Left colon (tissue), 2 donors: ENCODE measurements around the gene HLA-DOB. TPM values are rescaled to one million over a fixed set of nuclear protein-coding genes. Genes with fewer than 3 reads are reported as not detected.

Source experiments
- ATAC-seq: fragments of 200-7000 bp; cut with Tn5 transposase; one replicate; pipeline ENCODE4 v1.9.1; 2020; ENCODE audit warnings: mild to moderate bottlenecking, moderate library complexity
- DNase-seq, 2 donors: peaks; one replicate each; pipeline ENCODE4 v3.0.0-alpha.2; 2020
- intact Hi-C, 2 donors: fragments of 100-400 bp; cut with DNase I in 1 of 2; cut with micrococcal nuclease in 1 of 2; formaldehyde crosslinking; loops; one replicate each; pipeline versions ENCODE4 v1.11.2 to v1.14.0; 2022; cut with DNase I, micrococcal nuclease
- long read RNA-seq: library from polyadenylated mRNA; unstranded; transcript quantifications from one replicate; pipeline ENCODE4 v2.0.0, GENCODE V29; 2021
- total RNA-seq, 2 donors: library from RNA; stranded (reverse); fragmentation: NEBNext Ultra II Directional; extraction: Animal tissue kit (Norgen Biotek cat#: 25700); gene quantifications; one replicate each; pipeline ENCODE4 v1.2.1, GENCODE V29; 2021
- donor health status: DM: no; HTN: no; CAD: no.
- donor health status: DM: yes; HTN: yes; CAD: no.

HLA-DOB gene
- total RNA-seq: 1 to 10 TPM in 1 of 2 donors, under 1 TPM in 1; 0.64 to 1.7 TPM
- long read RNA-seq, partial matches to known transcripts: 0 of 1 reads
- long read RNA-seq, other reads (novel, unspliced or antisense): 0 of 1 reads

DNA sequence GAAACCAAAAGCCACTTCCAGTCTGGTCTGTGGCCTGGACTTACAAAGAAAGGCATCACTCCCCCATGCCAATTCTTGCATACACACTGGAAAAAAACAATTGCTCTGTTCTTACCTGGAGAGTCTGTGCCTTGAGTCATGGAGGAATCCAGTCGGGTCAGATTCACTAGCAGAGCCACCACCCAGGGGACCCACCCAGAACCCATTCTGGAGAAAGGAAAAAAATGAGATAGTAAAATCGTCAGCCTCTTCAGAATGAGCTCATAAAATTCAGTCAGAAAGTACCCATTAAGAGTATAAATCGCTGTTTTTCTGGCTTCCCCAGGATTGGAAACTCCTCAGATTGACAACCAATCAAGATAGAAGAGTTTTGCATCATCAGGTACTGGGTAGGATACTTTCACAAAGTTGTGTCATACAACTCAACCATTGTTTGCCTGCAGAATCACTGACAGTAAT lies at the start of gene HLA-DOB:
Gene HLA-DOB, minus strand, starts transcription at position 257 of the 459 bp plus-strand sequence. Its CDS starts 51 bp downstream, at position 206.
- intact Hi-C loops: no loop called here
- ATAC-seq (peak; percentile 93), DNase-seq (no peak)

DNA sequence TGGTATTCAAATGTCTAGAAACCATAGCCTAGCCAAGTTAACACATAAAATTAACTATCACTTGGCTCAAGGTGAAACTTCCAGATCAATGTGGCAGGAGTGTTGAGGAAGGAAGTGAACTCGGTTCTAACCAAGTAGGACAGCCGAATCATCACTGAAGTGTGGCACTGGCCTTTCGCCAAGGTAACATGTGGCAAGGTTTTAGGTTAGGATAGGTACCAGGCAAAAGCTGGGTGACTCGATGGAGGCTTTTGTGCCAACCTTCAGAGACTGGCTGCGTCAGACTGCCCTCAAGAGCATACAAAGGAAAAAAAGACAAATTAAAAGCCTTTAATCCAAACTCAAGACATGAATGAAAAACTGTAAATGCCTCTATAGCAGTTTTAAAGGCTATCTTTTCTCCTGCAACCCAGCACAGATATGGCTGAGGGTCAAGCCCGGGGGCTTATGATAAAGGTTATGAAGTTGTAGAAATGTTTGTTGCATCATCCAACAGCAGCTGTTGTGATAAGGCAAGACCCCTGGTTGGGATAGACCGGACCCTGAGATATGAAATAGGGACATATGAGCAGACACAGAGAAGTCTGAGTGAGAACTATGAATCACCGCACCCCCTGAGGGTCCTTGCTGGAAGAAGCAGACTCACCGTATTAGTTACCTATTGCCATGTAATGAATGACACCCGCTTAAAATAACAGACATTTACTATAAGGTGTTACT lies 49.1 kb upstream of the HLA-DOB start:
- DNase-seq (no peak), ATAC-seq (no peak)
- intact Hi-C loops: loop anchor here in 1 of 2 donors (5.0 kb wide), 1 partner anchor 34 kb away; no protein-coding TSS in a partner anchor

DNA sequence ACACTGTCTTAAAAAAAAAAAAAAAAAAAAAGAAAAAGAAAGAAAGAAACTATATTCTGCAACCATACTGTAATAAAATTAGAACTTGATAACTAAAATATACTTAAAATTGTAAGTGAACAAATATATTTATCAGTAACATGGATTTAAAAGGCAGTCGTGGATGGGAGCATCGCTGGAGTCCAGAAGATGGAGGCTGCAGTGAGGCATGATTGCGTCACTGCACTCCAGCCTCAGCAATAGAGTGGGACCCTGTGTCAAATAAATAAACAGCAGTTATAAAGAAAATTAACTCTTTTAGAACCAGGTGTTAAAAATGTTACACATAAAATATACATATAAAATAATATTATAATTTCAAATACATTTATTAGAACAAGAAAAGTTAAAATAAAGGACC lies 45.9 kb upstream of the HLA-DOB start:
- DNase-seq: no peak
- intact Hi-C loops: no loop called here
- no peak for ATAC-seq

DNA sequence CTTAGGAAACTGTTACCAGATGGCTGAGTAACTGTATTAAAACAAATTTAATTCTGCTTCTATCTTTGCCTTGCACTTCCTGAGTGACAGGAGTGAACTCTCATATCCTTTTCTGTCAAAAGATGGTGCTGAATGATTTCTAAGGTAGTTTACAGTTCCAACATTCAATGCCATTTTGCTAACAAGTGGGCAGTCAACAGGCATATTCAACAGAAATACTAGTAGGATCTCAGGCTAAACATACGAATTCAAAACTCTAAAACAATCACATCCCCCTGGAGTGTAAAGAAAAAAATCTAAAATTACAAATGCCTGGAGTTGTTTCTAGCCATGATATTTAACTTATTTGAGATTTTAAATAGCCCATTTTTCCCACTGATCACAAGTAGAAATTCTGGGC lies 43.9 kb upstream of the HLA-DOB start:
- ATAC-seq (no peak), DNase-seq (no peak)
- intact Hi-C loops: no loop called here

DNA sequence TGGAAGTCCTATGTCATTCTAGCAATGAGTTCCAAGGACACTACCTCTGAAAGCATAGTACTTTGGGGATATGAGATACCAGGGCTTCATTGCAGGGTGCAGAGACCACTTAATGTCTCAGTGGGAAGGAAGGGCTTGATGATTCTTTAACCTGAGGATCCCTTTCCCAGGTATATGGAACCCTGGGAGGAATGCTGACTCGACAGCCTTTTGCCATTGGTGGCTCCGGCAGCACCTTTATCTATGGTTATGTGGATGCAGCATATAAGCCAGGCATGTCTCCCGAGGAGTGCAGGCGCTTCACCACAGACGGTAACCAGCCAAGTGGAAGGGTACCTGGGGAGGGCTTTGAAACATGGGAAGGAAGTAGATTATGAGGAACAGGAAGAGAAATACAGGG lies 41.4 kb upstream of the HLA-DOB start:
- DNase-seq (no peak), ATAC-seq (no peak)
- intact Hi-C loops: no loop called here

DNA sequence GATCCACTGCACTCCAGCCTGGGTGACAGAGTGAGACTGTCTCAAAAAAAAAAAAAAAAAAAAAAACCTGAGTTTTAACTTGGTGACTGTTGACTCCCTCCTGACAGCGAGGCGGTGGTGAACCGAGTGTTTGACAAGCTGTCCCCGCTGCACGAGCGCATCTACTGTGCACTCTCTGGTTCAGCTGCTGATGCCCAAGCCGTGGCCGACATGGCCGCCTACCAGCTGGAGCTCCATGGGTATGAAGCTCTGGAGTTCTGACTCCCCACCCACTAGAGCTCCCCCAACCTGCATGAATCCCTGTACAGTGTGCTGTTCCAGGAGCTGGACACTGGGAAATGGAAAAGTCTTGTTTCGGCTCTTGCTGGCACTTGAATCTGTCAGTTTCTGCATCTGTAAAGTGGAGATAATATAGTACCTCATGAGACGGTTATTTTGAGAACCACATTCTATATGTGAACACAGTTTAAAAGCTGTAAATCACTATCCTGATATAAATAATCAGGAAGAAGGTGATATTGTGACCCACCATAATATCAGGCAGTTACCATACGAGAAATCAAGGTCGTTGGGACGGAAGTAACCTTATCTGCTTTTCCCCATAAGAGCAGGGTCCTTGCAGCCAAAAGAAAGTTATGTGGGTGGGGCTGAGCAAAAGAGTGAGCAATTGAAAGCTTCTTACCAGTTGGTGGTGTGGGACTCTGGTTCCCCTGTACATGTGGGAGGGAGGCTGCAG lies 40.5 kb upstream of the HLA-DOB start:
- intact Hi-C loops: no loop called here

DNA sequence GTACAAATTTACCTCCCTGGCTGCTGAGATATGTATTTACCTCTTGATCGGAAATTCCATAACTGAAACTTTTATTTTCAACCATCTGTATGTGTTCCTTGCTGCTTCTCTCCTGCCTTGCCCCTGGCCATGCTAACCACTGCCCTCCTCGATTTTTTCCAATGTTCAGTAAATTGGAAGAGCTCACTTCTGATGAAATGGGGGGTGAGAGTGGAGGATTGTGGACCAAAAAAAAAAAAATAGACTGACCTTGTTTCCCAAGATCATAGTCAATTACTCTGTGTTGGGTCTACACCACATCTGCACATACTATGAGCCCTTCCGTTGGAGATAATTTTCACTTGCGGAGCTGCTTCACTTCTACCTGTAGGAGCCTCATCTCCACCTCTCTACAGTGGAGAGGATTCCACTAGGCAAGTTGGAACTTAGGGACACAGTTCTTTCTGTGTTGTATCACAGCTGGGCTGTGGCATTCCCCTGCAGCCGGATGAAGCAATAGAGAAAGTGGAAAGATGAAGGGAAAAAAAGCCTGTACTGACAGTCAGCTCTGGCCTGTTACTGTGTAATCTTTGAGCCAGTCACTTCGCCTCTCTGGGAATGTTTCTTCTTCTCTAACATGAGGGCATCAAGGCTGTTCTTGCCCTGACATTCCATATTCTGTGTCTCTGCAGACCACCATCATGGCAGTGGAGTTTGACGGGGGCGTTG lies 38.8 kb upstream of the HLA-DOB start:
- no peak for ATAC-seq
- DNase-seq: no peak
- intact Hi-C loops: no loop called here

More for the DNA sequence above, 40.5 kb upstream of the HLA-DOB start:
- ATAC-seq (no peak), DNase-seq (no peak)

DNA sequence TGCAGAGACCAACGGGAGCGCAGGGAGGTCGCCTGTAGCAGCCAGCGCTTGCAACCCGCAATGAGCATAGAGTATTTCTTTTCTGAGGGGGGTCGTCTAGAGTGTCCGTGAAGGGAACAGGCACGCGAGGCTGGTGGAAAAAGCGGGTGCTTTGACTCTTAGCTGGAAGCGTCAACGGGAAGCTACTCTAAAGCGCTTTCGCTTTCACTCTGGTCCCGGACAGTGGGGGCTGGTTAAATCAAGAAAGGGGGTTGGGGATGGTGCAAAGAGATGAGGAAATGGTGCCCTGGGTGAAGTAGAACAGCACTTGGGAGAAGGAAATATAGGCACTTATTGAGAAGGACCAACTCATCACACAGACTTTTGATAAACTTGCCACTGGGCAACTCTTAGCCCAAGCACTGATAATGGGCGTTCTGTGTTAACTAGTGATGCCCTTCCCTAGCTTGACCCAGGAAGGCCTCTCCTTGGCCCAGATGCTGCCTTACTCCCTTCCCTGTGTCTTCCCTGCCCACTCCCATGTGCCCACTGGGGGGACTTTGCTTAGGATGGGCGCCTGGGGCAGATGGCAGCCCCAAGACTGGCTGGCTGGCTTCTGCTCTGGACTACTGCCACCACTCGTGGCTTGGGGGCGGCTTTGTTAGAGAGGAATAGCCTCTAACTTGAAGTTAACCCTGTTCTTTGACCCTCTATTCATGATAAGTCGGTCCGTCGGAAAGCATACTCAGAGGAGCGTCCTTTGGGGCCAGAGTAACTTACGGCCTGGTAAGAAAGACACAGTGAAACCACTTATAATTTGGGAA lies 37.8 kb upstream of the HLA-DOB start:
- ATAC-seq (peak; percentile 35), DNase-seq (peak; percentile 64 to 75)
- intact Hi-C loops: no loop called here

DNA sequence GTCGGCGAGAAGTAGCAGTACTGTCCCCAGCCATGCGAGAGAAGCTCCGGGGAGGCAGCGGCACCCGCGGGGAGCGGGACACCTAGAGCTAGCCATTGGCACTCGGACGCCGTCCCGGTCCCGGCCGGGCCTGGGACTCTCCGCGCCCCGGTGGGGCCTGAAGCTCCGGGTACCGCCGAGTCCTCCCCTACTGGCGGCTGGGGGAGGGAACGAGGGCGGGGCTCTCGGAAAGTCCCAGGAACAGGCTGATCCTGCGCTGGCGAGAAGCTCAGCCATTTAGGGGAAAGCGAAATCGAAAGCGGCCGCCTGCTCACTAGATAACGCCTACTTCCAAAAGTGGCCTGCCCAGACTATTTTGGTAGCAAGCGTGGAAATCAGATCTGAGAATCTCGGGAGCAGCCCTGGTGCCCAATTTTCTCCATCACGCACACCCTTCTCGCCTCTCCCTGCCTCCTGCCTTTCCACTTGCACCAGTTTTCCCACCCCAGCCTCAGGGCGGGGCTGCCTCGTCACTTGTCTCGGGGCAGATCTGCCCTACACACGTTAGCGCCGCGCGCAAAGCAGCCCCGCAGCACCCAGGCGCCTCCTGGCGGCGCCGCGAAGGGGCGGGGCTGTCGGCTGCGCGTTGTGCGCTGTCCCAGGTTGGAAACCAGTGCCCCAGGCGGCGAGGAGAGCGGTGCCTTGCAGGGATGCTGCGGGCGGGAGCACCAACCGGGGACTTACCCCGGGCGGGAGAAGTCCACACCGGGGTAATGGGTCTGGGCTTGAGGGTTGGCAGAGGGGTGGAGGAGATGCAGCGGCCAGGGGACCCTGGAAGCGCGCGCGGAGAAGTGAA lies 37.0 kb upstream of the HLA-DOB start, which contains the start of the genes PSMB9 and TAP1:
Gene PSMB9, plus strand, starts transcription at position 652 of the 835 bp plus-strand sequence. Its CDS starts 38 bp downstream, at position 690.
Gene TAP1, minus strand, starts transcription at position 164 of the 835 bp plus-strand sequence. Its CDS starts 68 bp downstream, at position 96.
- ATAC-seq (peak; percentile 88), DNase-seq (peak; percentile 97 to 98)
- intact Hi-C loops: no loop called here

DNA sequence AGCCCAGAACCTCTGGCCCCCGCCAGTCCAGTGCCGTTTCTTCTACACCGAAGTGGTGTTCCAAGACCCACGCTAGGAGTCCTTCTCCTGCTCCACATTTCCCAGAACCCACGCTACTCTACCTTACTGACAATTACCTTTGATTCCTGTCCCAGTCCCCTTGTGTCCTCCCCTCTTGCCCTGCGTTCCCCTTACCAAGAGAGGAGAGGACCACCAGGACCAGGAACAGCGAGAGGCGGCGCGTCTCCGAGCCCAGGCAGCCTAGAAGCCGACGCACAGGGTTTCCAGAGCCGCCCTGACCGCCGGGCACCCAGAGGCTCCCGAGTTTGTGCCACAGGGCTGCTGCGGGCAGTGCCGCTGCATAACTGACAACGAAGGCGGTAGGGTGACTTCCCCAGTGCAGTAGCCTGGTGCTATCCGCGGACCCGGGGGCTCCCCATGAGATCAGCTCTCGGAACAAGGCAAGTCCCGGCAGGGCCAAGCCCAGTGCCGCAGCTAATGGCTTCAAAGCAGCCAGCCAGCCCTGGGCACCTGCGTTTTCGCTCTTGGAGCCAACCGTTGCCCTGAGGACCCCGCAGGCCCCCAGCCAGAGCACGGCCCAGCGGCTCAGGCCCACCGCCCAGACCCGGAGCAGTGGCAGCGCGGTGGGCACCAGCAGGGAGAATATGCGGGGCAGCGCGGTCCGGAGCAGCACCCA lies 36.2 kb upstream of the HLA-DOB start:
- peak; percentile 49 to 67 for DNase-seq
- intact Hi-C loops: no loop called here
- ATAC-seq: peak; percentile 51

DNA sequence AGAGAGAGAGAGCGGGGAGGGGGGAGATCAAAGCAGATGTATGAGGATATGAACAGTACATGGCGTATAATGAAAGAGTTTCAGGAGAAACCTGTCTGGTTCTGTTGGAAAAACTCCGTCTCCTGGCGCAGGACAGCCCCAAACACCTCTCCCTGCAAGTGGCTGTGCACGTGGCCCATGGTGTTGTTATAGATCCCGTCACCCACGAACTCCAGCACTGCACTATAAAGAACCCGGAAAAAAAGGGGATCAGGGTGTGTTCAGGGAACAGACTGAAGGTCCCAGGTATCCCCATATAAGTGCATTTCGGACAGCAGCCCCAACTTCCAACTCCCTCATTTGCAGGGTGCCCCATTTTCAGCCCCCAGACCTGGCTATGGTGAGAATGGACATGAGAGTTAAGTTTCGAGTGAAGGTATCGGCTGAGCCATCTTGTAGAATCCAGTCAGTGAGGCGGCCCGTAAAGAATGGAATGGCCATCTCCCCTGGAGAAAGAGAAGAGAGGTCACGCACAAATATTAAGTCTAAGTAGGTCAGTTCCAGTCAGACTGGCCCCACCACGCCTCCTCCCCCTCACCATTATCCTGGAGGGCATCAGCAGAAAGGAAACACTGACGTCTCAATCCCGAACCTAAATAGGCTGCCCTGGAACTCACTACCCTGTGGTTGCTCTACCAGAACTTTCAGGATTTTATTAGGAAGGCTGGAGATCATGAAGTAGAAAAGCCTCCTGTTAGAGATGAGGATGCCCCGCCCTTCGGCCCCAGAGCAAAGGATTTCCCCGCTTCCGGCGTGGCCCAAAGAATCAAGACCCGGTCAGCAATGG lies 35.4 kb upstream of the HLA-DOB start:
- ATAC-seq: no peak
- peak; percentile 62 to 64 for DNase-seq
- intact Hi-C loops: no loop called here

DNA sequence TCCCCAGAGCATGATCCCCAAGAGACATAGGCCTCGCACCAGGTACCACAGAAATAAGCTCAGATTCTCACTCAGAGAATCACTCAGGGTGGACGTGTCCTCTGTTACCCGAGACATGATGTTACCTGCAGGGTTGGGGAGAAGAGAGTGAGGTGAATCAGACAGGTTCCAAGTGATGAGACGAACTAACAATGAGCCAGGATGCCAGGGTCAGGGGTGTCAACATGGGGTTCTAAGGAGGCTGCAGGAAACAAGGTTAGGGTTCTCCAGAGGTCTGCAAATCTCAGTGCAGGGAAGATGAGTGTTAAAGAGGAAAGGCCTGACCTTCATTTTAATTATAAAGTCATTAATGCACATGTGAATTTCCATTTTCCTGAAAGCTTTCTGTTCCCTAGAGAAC lies 34.2 kb upstream of the HLA-DOB start:
- intact Hi-C loops: no loop called here
- no peak for DNase-seq
- ATAC-seq: no peak

DNA sequence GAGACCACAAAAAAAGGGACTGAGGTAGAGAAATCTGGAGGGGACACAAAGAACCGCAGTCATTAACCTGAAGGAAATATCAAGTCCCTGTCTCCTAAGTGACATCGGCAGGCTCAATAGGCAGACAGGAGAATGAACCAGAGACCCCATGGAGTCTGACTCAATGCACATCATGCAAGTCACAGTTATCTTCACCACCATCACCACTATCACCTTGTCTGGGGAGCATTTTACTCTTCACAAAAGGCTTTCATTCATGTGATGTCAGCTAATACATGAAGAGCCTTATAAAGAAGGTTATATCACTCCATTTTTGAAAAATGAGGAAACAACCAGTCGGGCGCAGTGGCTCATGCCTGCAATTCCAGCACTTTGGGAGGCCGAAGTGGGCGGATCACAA lies 32.3 kb upstream of the HLA-DOB start:
- ATAC-seq: no peak
- no peak for DNase-seq
- intact Hi-C loops: no loop called here

DNA sequence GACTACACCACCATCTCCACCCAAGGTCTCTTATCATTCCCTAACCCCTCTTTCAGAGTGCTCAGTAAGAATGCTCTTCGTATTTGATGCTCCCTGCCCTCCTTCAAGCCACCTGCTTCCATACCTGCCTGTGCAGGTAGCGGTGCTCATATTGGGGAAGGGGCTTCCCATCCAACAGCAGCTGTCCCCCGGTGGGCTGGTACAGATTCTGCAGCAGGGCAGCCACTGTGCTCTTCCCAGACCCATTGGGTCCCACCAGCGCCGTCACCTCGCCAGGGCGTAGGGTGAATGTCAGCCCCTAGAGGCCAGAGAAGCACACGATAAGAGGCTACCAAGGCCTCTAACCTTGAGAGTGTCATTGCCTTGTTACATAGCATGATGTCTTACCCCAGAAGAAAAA lies 31.0 kb upstream of the HLA-DOB start:
- DNase-seq (no peak), ATAC-seq (no peak)
- intact Hi-C loops: no loop called here

DNA sequence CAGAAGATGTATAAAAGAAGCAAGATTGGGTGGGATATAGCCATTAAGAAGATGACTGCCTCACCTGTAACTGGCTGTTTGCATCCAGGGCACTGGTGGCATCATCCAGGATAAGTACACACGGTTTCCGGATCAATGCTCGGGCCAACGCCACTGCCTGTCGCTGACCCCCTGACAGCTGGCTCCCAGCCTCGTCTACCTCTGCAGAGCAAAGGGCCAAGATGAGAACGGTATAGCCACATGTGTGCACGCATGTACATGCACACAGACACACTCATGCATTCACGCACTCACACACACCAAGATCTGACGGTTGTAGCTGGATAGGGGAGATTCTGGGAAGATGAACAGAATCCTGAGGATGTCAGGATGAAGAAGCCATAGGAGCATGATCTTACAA lies 30.2 kb upstream of the HLA-DOB start:
- DNase-seq: no peak
- intact Hi-C loops: no loop called here
- ATAC-seq: no peak

DNA sequence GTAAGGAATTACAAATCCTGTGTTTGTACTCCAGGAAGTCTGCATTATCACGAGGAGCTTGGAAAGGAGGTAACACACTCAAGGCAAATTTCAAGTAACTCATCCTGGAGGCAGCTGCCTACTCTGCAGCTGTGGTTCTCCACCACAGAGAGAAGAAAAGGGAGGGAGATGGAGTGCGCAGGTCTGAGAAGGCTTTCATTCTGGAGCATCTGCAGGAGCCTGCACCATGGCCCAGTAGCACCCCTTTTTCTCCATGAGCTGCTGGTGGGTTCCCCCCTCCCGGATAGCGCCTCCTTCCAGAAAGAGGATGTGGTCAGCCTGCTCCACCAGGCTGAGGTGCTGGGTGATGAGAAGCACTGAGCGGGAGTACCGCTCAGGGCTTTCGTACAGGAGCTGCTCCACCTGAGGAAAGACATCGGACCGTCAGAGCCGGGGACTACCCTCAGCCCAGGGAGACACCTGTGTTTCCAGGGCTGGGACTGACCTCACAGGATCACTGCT lies 28.6 kb upstream of the HLA-DOB start:
- ATAC-seq (no peak), DNase-seq (peak; percentile 33 to 39)
- intact Hi-C loops: no loop called here
